ENCODE data around the gene LSG1.

Gene LSG1

DNA sequence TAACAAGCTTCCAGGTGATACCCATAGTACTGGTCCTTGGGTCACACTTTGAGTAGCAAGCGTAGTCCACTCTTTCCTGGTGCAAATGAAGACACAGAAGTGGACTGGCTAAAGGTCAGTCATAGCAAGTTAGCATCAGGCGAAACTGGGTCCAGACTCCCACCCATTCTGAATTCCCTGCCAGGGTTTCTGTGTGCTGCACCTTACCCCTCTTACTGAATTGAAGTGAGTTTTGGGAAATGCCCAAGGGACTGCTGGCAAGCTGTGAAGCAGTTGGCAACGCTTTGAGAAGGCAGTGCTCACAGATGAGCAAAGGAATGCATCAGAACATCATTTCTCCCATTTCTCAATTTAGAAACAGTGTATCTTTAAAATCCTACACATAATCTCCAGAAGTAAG, 1.8 kb upstream of the LSG1 start:
- TF ChIP-seq, protein P1, sequence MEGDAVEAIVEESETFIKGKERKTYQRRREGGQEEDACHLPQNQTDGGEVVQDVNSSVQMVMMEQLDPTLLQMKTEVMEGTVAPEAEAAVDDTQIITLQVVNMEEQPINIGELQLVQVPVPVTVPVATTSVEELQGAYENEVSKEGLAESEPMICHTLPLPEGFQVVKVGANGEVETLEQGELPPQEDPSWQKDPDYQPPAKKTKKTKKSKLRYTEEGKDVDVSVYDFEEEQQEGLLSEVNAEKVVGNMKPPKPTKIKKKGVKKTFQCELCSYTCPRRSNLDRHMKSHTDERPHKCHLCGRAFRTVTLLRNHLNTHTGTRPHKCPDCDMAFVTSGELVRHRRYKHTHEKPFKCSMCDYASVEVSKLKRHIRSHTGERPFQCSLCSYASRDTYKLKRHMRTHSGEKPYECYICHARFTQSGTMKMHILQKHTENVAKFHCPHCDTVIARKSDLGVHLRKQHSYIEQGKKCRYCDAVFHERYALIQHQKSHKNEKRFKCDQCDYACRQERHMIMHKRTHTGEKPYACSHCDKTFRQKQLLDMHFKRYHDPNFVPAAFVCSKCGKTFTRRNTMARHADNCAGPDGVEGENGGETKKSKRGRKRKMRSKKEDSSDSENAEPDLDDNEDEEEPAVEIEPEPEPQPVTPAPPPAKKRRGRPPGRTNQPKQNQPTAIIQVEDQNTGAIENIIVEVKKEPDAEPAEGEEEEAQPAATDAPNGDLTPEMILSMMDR (IDR thresholded peaks at IDR 0.05; ENCODE audit: control insufficient read depth, extremely low read depth, insufficient read depth): no peak
- DNase-seq (ENCODE audit: low read depth): no peak
- no peak overlapping the region for H3K4me3 ChIP-seq (ENCODE audit: low read depth, low read length)

DNA sequence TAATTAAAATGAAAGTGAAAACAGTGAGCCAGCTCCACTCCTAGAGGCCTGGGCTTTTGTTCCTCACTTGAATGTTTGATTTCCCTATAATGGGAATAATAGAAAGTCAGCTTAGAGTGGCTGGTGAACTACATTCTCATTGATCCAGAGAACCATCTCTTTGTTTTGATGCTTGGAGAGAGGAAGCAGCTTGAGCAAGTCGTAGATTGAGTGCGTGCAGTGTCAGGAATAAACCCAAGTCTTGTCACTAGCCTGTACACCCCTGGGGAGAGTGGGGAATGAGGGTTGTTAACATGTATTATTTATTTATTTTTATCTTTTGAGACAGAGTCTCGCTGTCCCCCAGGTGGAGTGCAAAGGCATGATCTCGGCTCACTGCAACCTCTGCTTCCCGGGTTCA, 885 bp upstream of the LSG1 start:
- DNase-seq (ENCODE audit: low read depth): no peak
- TF ChIP-seq, protein P1 (IDR thresholded peaks at IDR 0.05; ENCODE audit: control insufficient read depth, extremely low read depth, insufficient read depth): no peak
- H3K4me3 ChIP-seq (ENCODE audit: low read depth, low read length): peak overlapping the region; percentile 77

DNA sequence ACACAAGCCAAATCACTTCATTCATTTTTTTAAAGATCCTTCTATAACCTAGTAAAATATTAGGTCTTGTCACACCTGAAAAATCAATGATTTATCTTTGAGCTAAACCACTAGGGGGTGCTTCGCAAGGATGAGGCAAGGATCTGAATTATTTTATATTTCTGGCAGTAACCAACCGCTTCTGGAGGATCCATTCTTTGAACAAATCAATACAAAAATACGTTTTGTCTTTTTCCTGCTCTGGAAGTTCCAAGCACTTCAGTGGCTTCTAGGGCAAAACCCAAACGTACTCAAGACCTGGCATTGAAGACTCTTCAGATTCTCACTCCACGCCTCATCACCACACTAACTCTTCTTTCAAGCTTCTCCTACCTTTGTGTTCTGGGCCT, 486 bp downstream of the LSG1 start:
- peak overlapping the region; percentile 77 for H3K4me3 ChIP-seq (ENCODE audit: low read depth, low read length)
- DNase-seq (ENCODE audit: low read depth): peak; percentile 28
- TF ChIP-seq, protein P1 (IDR thresholded peaks at IDR 0.05; ENCODE audit: control insufficient read depth, extremely low read depth, insufficient read depth): peak; percentile 43

DNA sequence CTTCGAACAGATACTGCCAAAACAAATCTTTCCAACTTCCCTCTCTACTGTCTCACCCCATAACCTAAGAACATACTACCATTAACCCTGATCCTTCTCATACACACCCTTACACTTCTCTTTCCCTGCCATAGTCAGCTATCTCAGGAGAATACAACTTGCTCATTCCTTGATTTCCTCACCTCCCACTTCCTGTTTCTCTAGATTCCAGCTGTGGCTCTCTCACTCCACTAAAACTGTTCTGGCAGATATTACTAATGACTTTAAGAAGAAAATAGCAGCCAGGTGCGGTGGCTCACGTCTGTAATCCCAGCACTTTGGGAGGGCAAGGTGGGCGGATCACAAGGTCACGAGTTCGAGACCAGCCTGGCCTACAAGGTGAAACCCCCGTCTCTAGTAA, 4.6 kb downstream of the LSG1 start:
- DNase-seq (ENCODE audit: low read depth): no peak
- TF ChIP-seq, protein P1 (IDR thresholded peaks at IDR 0.05; ENCODE audit: control insufficient read depth, extremely low read depth, insufficient read depth): no peak
- H3K4me3 ChIP-seq (ENCODE audit: low read depth, low read length): no peak overlapping the region

DNA sequence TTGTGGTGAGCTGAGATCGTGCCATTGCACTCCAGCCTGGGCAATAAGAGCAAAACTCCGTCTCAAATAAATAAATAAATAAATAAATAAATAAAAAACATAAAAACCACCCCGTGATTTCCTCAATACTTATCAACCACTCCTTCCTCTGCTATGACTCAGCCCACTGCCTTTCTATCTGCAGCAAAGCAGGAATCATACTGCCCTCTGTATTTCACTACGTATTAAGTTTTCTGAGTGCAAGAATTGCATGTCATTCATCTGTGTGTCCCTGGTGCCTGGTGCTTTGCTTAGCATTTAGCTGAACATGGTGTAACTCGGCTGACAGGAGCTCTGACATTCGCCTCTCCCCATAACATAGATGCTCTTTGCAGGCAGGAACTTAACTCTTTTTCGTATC, 7.1 kb downstream of the LSG1 start:
- no peak overlapping the region for H3K4me3 ChIP-seq (ENCODE audit: low read depth, low read length)
- DNase-seq (ENCODE audit: low read depth): no peak
- TF ChIP-seq, protein P1 (IDR thresholded peaks at IDR 0.05; ENCODE audit: control insufficient read depth, extremely low read depth, insufficient read depth): no peak

DNA sequence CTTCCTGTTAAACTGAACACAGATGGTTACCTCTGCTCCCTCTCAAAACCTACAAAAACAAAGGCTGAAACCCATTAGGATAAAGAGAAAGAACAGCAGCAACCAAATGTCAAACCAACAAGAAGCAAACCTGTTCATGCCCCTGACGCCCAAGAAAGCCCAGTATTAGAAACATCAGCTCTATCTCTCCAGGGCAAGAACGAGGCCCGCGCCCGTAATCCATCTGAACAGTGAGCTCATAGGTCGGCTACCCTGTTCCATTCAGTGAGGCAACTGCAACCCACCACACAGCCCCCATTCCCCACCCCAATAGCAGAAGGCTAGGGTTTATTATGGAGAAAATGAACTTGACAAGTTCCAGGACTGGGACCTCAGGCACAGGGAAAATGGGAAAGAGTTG, 10.0 kb downstream of the LSG1 start:
- no peak for DNase-seq (ENCODE audit: low read depth)
- no peak overlapping the region for H3K4me3 ChIP-seq (ENCODE audit: low read depth, low read length)
- TF ChIP-seq, protein P1 (IDR thresholded peaks at IDR 0.05; ENCODE audit: control insufficient read depth, extremely low read depth, insufficient read depth): no peak

DNA sequence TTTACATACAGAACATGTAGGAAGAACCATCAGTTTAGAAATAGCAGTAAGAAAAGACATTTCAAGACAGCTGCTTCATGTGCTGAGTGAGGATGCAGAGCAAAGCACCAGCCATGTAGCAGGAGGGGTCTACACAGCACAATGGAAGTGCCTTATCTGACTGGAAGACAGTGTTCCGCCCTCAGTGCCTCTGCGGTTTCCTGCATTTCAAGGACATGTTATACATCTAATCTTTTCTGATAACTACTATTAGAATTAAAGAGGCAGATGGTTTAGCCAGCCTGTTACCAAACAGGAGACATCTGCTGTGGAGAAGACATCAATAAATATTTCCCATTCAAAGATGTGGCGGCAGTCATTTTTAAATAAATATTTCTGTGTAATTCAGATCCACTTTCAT, 10.6 kb downstream of the LSG1 start:
- no peak for DNase-seq (ENCODE audit: low read depth)
- no peak overlapping the region for H3K4me3 ChIP-seq (ENCODE audit: low read depth, low read length)
- TF ChIP-seq, protein P1 (IDR thresholded peaks at IDR 0.05; ENCODE audit: control insufficient read depth, extremely low read depth, insufficient read depth): no peak
